WTC11 (cell line): Measurements from ENCODE around the gene GPATCH2L.

ENCODE experiments used
- CREB1 ChIP-seq: sonication (generic); formaldehyde crosslinking; IDR thresholded peaks from 2 replicates; pipeline ENCODE4 v1.8.0; 2023; ENCODE audit warnings: mild to moderate bottlenecking, missing genetic modification reagents
- GTF2I ChIP-seq: fragments of 250-450 bp; sonication (Bioruptor Pico); conservative IDR thresholded peaks from 2 replicates; pipeline ENCODE4 v1.4.0; 2021; ENCODE audit warnings: mild to moderate bottlenecking
- PRRX2 ChIP-seq: fragments of 250-450 bp; sonication (Bioruptor Pico); IDR thresholded peaks from 2 replicates; pipeline ENCODE4 v1.8.0; 2021; ENCODE audit warnings: mild to moderate bottlenecking
- RELA ChIP-seq: sonication (generic); formaldehyde crosslinking; IDR thresholded peaks from 2 replicates; pipeline ENCODE4 v1.8.1; 2022; ENCODE audit warnings: missing genetic modification reagents, mild to moderate bottlenecking, borderline replicate concordance
- ZNF396 ChIP-seq: fragments of 250-450 bp; sonication (Bioruptor Pico); IDR thresholded peaks from 2 replicates; pipeline ENCODE4 v1.8.0; 2021; ENCODE audit warnings: mild to moderate bottlenecking, moderate library complexity, borderline replicate concordance
- ZNF671 ChIP-seq: fragments of 250-450 bp; sonication (Bioruptor Pico); IDR thresholded peaks from 2 replicates; pipeline ENCODE4 v1.8.0; 2021; ENCODE audit warnings: mild to moderate bottlenecking
- TF ChIP-seq, protein P1 (sequence below): sonication (generic); formaldehyde crosslinking; IDR thresholded peaks from 2 replicates; pipeline ENCODE4 v1.8.1; 2022; ENCODE audit warnings: low read depth, missing genetic modification reagents, borderline replicate concordance
- TF ChIP-seq, protein P2 (sequence below): fragments of 200-600 bp; IDR thresholded peaks from 2 replicates; pipeline ENCODE4 v1.8.0; 2022; ENCODE audit warnings: antibody characterized with exemption
- TF ChIP-seq, protein P3 (sequence below): sonication (generic); formaldehyde crosslinking; IDR thresholded peaks from 2 replicates; pipeline ENCODE4 v1.8.0; 2022; ENCODE audit warnings: mild to moderate bottlenecking, missing genetic modification reagents

DNA sequence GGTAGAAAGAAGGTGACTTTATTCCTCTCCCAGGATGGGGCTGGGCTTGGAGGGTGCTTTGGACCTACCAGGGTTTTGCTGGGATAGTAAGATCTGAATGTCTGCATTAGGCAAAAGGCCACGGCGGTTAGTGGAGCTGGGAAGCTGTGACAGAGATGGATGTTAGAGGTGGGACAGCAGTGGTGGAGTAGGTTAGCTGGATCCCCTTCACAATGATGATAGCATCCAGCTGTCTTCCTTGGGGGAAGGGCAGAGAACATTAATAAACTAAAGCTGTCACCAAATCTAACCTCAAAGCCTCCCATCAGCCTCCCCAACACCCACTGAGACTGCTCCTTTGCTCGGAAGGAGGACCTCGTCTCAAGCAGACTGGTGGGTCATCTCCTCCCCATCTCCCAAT, 104.8 kb downstream of the GPATCH2L start:
- TF ChIP-seq RELA (CRISPR knock-in tag) = no peak
- TF ChIP-seq, protein P1, sequence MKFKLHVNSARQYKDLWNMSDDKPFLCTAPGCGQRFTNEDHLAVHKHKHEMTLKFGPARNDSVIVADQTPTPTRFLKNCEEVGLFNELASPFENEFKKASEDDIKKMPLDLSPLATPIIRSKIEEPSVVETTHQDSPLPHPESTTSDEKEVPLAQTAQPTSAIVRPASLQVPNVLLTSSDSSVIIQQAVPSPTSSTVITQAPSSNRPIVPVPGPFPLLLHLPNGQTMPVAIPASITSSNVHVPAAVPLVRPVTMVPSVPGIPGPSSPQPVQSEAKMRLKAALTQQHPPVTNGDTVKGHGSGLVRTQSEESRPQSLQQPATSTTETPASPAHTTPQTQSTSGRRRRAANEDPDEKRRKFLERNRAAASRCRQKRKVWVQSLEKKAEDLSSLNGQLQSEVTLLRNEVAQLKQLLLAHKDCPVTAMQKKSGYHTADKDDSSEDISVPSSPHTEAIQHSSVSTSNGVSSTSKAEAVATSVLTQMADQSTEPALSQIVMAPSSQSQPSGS (CRISPR knock-in tag) = no peak
- TF ChIP-seq ZNF671 (CRISPR knock-in tag) = no peak
- TF ChIP-seq, protein P2, sequence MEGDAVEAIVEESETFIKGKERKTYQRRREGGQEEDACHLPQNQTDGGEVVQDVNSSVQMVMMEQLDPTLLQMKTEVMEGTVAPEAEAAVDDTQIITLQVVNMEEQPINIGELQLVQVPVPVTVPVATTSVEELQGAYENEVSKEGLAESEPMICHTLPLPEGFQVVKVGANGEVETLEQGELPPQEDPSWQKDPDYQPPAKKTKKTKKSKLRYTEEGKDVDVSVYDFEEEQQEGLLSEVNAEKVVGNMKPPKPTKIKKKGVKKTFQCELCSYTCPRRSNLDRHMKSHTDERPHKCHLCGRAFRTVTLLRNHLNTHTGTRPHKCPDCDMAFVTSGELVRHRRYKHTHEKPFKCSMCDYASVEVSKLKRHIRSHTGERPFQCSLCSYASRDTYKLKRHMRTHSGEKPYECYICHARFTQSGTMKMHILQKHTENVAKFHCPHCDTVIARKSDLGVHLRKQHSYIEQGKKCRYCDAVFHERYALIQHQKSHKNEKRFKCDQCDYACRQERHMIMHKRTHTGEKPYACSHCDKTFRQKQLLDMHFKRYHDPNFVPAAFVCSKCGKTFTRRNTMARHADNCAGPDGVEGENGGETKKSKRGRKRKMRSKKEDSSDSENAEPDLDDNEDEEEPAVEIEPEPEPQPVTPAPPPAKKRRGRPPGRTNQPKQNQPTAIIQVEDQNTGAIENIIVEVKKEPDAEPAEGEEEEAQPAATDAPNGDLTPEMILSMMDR = no peak
- no peak for TF ChIP-seq PRRX2 (CRISPR knock-in tag)
- TF ChIP-seq, protein P3, sequence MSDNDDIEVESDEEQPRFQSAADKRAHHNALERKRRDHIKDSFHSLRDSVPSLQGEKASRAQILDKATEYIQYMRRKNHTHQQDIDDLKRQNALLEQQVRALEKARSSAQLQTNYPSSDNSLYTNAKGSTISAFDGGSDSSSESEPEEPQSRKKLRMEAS = no peak
- TF ChIP-seq ZNF396 (CRISPR knock-in tag) = no peak
- TF ChIP-seq CREB1 (CRISPR knock-in tag) = no peak
- TF ChIP-seq GTF2I (CRISPR knock-in tag) = no peak
